Parathyroid adenoma (tissue), 2 donors: ENCODE data around the gene MYO16.

Experiments used
- H2AFZ ChIP-seq: fragments of 300-600 bp; sonication (generic); one replicate; pipeline ENCODE4 v1.7.0; 2017; ENCODE audit warnings: antibody characterized with exemption, mild to moderate bottlenecking
- H3K27ac ChIP-seq: fragments of 300-600 bp; sonication (generic); one replicate; pipeline ENCODE4 v1.7.0; 2017
- H3K27me3 ChIP-seq: fragments of 300-600 bp; sonication (generic); one replicate; pipeline ENCODE4 v1.7.0; 2017; ENCODE audit warnings: low read length; ENCODE audit not compliant: control insufficient read depth, insufficient read depth
- H3K36me3 ChIP-seq: fragments of 300-600 bp; sonication (generic); one replicate; pipeline ENCODE4 v1.7.0; 2017; ENCODE audit warnings: low read length; ENCODE audit not compliant: control insufficient read depth, insufficient read depth
- H3K4me1 ChIP-seq: fragments of 300-600 bp; sonication (generic); one replicate; pipeline ENCODE4 v1.7.0; 2017; ENCODE audit warnings: control low read depth
- H3K4me2 ChIP-seq: fragments of 300-600 bp; sonication (generic); one replicate; pipeline ENCODE4 v1.7.0; 2017; ENCODE audit warnings: low read length
- H3K4me3 ChIP-seq: fragments of 300-600 bp; sonication (generic); one replicate; pipeline ENCODE4 v1.7.0; 2017; ENCODE audit warnings: low read depth, low read length
- H3K79me2 ChIP-seq: fragments of 300-600 bp; sonication (generic); one replicate; pipeline ENCODE4 v1.7.0; 2017; ENCODE audit warnings: control low read depth
- H3K9ac ChIP-seq: fragments of 300-600 bp; sonication (generic); one replicate; pipeline ENCODE4 v1.7.0; 2017; ENCODE audit warnings: mild to moderate bottlenecking
- H3K9me3 ChIP-seq: fragments of 300-600 bp; sonication (generic); one replicate; pipeline ENCODE4 v1.7.0; 2017; ENCODE audit warnings: low read length; ENCODE audit not compliant: control insufficient read depth
- CTCF ChIP-seq: fragments of 300-600 bp; sonication (generic); IDR thresholded peaks from one replicate; pipeline ENCODE4 v1.7.0; 2017; ENCODE audit warnings: antibody characterized with exemption, mild to moderate bottlenecking
- donor health status: primary hyperparathyroidism.

The MYO16 gene

GRCh38 chr13:109159650-109160309 lies 530.4 kb downstream of the MYO16 start:
- H3K36me3 ChIP-seq = no peaks in the 10 kb centered on the region
- no peak overlapping the region for H2AFZ ChIP-seq
- no peaks in the 10 kb centered on the region for H3K79me2 ChIP-seq
- H3K9me3 ChIP-seq = no peaks in the 10 kb centered on the region
- no peak overlapping the region for H3K4me3 ChIP-seq
- H3K4me1 ChIP-seq = no peaks in the 10 kb centered on the region
- H3K27me3 ChIP-seq = no peaks in the 10 kb centered on the region
- H3K4me2 ChIP-seq = no peak overlapping the region
- no peak overlapping the region for H3K9ac ChIP-seq
- no peak for TF ChIP-seq CTCF
- no peak overlapping the region for H3K27ac ChIP-seq

GRCh38 chr13:109160357-109160756 lies 530.9 kb downstream of the MYO16 start:
- no peaks in the 10 kb centered on the region for H3K4me1 ChIP-seq
- H3K9me3 ChIP-seq = no peaks in the 10 kb centered on the region
- H3K9ac ChIP-seq = no peak overlapping the region
- no peak for TF ChIP-seq CTCF
- H3K4me2 ChIP-seq = no peak overlapping the region
- no peak overlapping the region for H3K27ac ChIP-seq
- H3K27me3 ChIP-seq = no peaks in the 10 kb centered on the region
- H2AFZ ChIP-seq = no peak overlapping the region
- no peak overlapping the region for H3K4me3 ChIP-seq
- no peaks in the 10 kb centered on the region for H3K79me2 ChIP-seq
- H3K36me3 ChIP-seq = no peaks in the 10 kb centered on the region

GRCh38 chr13:109160887-109161669 lies 531.7 kb downstream of the MYO16 start:
- H3K4me1 ChIP-seq = no peaks in the 10 kb centered on the region
- no peak for TF ChIP-seq CTCF

GRCh38 chr13:109162248-109163036 lies 533.0 kb downstream of the MYO16 start:
- H3K4me1 ChIP-seq = no peaks in the 10 kb centered on the region
- TF ChIP-seq CTCF = no peak
- no peak overlapping the region for H3K4me2 ChIP-seq
- no peaks in the 10 kb centered on the region for H3K27me3 ChIP-seq
- no peaks in the 10 kb centered on the region for H3K36me3 ChIP-seq
- no peaks in the 10 kb centered on the region for H3K79me2 ChIP-seq
- no peak overlapping the region for H3K27ac ChIP-seq
- H3K9ac ChIP-seq = no peak overlapping the region
- no peak overlapping the region for H3K4me3 ChIP-seq
- no peaks in the 10 kb centered on the region for H3K9me3 ChIP-seq
- H2AFZ ChIP-seq = no peak overlapping the region

More at GRCh38 chr13:109160887-109161669, 531.7 kb downstream of the MYO16 start:
- Histone ChIP-seq H3K27me3 (no peaks in the 10 kb centered on the region), H3K9me3 (no peaks in the 10 kb centered on the region), H3K79me2 (no peaks in the 10 kb centered on the region), H3K4me3 (no peak overlapping the region), H3K9ac (no peak overlapping the region), H3K27ac (no peak overlapping the region), H2AFZ (no peak overlapping the region), H3K36me3 (no peaks in the 10 kb centered on the region), H3K4me2 (no peak overlapping the region)
